ENCODE data around the gene CYRIA.

- TF ChIP-seq, protein P1, sequence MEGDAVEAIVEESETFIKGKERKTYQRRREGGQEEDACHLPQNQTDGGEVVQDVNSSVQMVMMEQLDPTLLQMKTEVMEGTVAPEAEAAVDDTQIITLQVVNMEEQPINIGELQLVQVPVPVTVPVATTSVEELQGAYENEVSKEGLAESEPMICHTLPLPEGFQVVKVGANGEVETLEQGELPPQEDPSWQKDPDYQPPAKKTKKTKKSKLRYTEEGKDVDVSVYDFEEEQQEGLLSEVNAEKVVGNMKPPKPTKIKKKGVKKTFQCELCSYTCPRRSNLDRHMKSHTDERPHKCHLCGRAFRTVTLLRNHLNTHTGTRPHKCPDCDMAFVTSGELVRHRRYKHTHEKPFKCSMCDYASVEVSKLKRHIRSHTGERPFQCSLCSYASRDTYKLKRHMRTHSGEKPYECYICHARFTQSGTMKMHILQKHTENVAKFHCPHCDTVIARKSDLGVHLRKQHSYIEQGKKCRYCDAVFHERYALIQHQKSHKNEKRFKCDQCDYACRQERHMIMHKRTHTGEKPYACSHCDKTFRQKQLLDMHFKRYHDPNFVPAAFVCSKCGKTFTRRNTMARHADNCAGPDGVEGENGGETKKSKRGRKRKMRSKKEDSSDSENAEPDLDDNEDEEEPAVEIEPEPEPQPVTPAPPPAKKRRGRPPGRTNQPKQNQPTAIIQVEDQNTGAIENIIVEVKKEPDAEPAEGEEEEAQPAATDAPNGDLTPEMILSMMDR (IDR thresholded peaks at IDR 0.05): no peak
- no peak for TF ChIP-seq POLR2A (IDR thresholded peaks at IDR 0.05)
Measured at GRCh38 chr2:16654833-16655444, 10.7 kb downstream of the CYRIA start.
